HG02678 (cell line): Measurements from ENCODE around the gene SLC19A1.

Experiments used
- ATAC-seq: cut with Tn5 transposase; IDR thresholded peaks from one replicate; pipeline ENCODE4 v1.9.1; 2021; ENCODE audit warnings: mild to moderate bottlenecking, moderate library complexity; ENCODE audit not compliant: unreplicated experiment

The SLC19A1 gene

DNA sequence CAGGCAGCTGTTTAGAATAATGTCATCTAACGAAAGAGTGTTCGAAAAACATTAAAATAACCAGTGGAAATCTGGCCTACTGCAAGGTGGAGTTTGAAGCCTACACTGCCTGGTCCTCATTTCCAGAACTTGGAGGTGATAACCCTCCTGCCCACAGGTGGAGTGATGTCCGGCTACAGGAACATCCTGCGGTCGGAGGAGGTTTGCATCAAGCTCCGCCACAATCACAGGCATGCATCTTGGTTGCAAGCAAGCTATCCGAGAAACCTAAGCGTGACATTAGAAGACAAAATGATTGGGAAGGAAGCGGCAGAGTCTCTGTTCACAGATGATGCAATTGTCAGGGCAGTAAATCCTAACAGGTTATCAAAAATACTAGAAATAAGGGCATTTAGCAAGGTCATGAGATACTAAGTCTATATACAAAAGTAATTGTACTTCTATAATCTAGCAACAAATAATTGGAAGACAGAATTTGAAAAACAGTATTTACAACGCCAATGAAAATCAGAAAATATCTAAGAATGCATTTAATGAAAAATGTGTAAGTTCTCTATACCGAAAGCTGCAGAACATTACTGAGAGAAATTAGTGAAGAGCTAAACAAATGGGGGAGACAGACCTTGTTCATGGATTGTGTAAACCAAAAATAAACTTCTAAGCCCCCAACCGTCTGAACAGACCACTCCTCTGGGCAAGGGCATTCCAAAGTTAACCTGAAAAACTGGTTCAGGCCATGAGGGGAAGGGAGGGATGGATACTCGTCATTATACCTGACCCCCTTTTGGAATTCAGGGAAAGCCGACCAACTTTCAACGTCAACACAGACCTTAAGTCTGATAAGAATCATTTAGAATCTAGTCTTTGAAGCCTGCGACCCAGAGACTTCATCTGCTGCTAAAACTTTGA, 4.7 kb upstream of the SLC19A1 start:
- no peak for ATAC-seq

DNA sequence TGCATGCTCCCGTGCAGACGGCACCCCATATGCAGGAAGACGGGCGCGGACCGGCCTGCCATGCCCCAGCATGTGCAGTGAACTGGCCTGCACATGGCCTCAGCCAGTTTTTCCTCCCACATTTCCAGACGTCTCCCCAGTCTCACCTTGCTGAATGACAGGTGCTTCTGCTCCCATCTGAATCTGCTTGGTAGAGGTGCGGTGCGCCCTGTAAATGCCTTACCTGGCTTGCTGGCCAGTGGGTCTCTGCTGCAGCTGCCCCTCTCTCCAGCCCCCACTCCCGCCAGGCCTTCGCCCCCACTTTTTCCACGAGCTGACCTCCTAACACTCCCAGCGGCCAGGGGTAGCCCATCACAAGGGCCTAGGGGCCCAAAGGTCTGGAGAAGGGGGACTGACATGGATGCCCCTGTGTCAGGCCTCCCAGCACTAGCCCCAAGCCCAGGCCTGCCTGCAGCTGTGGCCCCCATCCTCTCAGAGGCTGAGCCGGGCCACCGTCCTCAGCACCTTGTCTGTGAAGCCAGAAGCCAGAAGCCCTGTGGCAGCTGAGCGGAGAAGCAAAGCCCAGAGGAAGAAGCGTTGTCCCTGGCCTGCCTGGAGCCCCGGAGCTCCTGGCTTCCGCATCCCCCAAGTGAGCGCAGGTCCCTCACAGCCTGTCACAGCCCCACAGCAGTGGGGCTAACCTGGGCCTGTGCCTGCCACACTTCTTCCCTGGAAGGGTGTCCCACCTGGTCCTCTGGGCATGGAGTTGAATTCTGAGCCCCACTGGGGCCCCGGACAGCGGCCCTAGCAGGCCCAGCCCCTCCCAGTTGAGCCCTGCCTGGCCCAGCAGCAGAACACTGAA, 3.7 kb upstream of the SLC19A1 start:
- no peak for ATAC-seq

DNA sequence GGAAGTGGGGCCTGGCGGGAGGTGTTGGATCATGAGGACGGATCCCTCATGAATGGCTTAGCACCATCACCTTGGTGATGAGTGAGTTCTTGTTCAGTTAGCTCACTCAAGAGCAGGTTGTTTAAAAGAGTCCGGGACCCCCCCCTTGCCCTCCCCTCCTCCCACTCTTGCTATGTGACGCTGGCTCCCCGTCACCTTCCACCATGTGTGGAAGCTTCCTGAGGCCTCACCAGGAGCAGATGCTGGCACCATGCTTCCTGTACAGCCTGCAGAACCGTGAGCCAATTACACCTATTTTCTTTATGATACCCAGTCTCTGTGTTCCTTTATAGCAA, 3.0 kb upstream of the SLC19A1 start:
- no peak for ATAC-seq

DNA sequence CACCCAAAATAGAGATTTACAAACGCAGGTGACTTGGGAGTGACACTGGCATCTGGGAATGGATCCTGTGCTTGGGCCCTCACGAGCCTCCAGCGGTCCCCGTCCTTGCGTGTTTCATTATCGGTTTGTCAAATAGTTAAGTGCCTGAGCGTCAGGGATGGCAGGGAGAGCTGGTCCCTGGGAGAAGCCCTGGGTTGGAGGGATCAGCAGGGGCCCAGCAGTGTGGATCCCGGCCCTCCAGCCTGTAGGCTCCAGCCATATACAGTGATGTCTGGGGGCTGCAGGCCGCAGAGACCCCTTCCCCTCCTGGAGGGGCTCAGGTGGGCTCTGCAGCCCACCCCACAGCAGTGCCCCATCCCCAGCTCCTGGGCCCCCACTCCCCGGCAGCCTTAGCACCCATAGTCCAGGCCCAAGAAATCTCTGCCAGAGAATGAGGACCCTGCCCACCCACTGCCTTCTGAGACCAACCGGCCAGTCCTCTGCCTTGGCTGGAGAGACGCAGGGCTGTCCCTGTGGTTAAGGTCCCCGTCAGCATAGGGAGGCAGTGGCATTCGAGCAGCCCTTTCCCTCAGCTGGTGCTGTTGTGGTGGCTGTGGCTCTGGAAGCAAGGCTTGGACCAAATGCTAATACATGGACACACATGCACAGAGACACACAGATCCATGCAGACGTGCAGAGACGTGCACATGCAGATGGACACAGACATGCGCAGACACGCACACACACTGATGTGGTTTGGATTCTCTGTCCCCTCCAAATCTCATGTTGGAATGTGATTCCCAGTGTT, 2.4 kb upstream of the SLC19A1 start:
- no peak for ATAC-seq

DNA sequence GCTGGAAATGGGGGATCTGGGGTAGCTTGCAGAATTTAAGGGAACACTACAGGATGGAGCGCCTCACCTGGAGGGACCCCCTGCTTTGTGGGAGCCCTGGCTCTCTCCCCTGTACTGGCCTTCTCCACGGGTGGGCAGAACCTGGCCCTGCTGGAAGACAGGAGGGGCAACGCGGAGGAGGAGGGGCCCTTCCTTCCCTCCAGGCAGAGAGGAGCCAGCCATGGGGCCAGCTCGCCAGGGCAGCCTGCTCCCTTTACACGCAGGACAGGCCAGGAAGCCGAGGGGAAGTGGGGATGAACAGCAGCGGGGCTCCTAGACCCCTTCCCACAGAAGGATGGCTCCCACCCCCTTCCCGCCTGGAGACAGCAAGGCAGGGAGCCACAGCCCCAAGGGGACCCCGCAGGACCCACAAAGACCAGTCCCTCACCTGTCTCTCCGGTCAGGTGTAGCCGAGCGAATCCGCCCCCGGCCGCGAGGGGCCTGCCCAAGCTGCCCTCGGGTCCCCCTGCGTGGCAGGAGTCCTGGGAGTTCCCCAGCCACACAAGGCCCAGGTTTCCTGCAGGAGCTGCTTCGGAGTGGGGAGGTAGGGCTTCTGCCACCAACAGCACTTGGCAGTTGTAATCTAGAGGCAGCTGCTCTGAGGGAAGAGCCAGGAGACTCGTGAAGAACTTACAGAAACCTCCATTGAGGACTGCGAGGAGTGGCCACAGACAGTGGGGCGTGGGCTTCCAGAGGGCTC, 1.6 kb upstream of the SLC19A1 start:
- ATAC-seq: no peak

DNA sequence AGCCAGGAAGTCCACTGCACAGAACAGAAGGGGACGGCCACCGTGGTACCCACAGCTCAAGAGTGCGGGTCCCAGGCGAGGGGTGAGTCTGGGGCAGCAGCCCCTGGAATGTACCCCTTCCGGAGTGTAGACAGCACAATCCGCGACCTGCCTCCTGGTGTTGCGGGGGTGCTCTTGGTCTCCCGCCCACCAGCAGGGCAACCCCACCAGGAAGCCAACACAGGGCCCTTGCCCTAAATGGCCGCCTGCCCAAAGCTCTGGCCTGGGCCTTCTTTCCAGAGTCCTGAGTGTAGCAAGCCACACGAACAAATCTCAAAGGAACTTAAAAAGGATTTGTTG, 1.1 kb upstream of the SLC19A1 start:
- ATAC-seq: no peak

DNA sequence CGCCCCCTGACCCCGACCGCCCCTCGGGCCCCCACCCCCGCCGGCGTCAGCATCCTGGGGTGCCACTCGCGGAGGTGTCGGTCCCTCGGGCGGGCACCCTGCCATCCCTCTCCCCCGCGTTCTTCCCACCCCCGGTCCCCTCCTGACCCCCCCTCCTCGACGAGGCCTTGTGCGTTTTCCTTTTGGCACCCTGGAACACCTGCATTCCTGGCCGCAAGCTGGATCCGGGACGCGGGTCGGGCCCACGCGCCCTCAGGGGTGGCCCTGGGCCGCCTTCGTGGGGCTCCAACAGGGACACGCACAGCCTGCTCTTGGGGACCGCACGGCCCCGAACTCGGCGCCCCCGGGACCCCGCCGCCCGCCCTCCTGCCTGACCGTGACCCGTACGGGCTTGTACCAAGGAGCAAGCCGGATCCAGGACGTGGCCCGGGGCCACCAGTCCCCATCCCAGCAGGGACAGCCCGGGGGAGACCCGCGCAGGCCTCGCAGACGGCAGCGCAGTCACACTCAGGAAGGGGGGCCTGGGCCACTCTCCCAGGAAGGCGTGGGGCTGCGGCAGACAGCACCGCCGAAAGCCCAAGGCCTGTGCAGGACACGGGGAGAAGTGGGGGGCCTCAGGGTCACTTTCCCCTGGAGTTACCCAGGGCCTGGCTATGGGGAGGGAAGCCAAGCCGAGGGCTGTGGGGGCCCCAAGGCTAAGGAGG, 579 bp upstream of the SLC19A1 start:
- no peak for ATAC-seq

DNA sequence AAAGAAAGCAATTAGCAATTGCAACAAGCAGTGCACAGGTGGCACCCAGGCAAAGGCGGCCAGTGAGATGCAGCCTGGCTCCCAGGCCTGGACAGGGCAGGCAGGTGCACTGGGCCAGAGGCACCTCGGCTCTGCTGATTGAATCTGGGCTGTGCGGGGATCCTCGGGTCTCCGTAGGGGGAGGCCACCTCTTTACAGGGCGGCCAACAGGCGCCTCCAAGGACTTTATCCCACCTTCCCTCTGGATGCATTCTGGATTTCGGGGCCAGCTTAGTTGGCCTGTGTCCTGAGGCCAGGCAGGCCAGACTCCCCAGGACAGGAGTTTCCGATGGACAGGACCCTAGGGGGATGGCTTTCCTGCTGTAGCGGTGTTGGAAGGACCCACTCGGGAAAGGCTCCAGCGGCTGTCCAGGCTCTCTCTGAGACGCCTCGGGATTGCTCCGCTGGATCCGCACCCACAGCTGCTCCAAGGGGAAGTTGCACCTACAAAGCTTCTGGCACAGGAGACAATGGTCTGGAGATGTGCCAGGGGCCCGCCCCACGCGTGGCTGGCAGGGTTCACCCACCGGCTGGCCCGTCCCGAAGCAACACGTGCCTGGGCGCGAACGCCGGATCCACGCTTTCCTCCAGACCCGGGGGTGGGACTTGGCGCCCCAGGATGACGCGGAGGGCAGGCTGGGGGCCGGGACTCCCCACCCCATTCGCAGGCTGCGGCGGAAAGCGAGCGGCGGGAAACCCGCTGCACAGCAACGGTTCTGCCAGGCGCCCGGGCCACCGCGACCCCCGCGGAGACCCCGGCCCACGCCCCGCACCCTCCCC, 810 bp downstream of the SLC19A1 start:
- ATAC-seq: peak; percentile 52

DNA sequence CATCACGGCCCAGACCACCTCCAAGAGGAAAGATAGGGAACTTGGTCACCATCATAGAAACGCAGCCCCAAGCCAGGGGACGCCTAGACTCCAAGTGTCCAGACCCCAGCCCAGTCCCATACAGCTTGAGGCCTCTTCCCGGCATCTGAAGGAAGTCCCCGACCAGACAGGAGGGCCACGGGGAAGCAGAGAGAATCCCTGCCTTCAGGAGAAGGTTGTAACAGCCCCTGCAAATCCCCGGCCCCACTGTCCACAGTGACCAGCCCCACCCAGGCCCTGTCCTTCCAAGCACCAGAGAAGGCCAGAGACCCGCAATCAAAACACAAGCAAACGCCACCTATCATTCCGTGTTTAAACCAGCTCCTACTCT, 1.7 kb downstream of the SLC19A1 start:
- no peak for ATAC-seq

DNA sequence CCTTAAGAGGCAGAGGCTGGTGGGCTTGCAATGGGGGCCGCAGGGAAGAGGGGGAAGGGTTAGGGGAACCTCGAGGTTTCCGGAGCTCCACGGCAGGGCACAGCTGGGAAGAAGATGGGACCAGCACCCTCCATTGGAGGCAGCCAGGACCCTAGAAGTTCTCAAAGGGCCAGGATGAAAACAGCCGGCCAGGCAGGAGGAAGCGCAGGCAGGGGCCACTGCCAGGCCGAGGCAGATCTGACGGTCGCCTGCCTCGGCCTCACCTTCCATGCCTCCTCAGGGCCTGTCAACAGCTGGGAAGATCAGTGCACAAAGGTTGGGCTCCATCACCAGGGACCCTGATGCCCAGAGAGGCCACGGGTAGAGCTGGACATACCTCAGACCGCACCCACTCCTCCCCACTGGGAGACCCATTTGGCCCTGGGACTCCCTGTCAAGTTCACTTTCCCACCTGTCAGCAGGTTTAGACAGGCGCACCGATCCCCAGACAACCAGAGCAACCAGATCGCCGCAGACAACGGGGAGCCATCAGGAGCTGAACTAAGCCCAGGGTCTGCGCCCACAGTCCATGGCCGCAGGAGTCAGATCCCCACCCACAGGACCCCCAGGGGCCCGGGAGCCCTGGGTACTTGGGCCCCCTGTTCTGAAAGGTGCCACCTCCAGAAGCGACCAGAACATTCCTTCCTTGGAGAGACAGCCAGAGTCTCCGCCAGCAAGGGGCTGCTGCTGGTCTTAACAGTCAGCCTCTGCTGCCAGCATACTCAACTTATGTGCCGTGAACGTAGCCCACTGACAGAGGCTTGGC, 2.2 kb downstream of the SLC19A1 start:
- no peak for ATAC-seq

DNA sequence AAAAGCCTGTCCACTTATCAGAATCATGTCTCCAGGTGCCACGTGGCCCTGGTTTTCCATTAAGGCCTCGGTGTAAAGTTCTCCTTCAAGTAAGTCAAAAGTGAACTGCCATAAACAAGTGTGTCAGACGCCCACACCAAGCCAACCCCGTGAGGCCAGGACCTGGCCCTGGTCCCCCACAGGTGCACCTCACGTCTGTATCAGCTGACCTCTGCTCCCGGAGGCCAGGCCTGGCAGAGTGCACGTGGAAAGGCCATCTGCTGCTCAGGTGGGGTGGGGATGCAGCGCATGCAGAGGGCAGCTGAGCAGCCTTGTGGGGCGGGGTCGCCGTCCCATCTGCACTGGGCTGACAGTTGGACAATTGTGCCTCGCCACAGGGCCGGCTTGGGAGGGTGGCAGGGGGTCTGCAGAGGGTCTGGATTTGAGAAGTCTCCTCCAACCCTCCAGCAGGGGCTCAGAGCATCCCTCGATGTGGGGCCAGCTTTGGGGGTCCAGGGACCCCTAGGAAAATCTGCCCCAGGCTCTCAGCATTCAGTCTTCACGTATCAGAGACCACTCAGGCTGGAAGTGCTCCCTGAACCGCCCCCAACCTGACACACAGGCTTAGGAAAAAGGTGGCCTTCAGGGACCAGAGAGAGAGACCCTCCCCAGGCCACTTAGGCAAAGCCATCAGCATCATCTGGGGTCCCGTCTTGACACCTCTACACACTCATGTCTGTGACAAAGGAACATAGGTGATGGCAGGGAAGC, 3.0 kb downstream of the SLC19A1 start:
- no peak for ATAC-seq

DNA sequence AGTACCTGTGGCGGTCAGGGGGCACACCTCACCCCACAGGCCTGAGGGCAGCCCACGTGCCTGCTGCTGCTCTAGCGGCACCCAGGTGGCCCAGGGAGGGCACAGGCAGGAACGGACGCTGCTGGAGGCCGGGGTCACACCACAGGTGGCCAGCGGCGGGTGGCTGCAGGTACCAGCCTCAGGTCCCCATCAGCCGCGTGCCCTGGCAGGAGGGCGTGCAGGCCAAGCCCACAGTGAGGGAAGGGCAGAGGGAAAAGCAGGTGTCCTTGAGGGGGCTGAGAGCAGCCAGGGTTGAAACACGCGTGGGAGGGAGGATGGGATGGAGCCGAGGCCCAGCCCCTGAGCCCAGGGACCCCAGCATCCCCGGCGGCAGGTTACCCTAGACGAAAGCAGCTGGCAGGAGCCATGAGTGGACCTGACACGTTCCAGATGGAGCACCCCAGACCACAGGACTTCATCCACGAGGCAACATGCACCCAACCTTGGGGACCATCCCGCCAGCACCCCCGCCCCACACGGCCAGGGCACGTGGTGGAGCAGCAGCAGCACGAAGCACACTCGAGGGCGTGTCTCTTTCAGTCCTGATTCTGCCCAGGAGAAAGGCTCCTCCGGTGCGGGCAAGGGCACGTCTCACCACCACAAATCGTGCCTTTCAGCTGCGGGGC, 3.7 kb downstream of the SLC19A1 start:
- no peak for ATAC-seq

DNA sequence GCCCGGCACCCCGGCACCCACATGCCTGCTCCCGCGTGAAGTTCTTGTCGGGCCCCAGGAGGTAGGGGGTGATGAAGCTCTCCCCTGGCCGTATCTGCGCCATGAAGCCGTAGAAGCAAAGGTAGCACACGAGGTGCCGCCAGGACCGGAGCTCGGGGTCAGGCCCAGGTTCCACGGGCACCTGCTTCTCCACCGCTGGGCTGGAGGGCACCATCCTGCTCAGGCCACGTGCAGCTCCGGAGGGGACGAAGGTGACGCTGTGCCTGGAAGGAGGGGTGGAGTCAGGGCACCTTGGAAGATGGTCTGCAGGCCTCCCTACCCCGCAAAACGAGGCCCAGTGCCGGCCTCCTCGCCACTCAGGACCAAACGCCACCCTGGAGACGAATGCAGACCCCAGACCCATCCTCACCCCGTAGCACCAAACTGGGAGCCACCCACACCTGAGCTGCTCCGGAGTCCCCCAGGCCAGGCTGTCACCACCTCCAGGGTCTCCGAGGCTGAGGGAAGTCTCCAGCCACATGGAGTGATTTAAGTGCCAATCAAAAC, 4.4 kb downstream of the SLC19A1 start:
- no peak for ATAC-seq

DNA sequence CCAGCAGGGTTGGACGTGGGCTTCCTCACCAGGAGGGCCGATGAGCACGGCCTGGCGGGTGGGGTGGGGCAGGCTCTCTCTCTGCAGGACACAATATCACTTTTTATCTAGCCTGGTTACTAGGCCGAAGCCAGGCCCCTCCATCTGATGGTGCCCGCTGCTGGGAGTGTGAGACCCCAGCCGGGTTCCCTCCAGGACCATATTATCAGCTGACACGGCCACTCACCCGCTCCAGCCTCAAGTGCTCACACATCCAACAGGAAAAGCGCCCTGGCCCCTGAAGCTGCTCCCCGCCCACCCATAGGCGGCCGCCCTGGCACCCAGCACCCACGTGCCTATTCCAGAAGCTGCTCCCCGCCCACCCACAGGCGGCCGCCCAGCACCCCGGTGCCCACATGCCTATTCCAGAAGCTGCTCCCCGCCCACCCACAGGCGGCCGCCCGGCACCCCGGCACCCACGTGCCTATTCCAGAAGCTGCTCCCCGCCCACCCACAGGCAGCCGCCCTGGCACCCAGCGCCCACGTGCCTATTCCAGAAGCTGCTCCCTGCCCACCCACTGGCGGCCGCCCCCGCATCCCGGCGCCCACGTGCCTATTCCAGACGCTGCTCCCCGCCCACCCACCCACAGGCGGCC, 5.0 kb downstream of the SLC19A1 start:
- no peak for ATAC-seq

DNA sequence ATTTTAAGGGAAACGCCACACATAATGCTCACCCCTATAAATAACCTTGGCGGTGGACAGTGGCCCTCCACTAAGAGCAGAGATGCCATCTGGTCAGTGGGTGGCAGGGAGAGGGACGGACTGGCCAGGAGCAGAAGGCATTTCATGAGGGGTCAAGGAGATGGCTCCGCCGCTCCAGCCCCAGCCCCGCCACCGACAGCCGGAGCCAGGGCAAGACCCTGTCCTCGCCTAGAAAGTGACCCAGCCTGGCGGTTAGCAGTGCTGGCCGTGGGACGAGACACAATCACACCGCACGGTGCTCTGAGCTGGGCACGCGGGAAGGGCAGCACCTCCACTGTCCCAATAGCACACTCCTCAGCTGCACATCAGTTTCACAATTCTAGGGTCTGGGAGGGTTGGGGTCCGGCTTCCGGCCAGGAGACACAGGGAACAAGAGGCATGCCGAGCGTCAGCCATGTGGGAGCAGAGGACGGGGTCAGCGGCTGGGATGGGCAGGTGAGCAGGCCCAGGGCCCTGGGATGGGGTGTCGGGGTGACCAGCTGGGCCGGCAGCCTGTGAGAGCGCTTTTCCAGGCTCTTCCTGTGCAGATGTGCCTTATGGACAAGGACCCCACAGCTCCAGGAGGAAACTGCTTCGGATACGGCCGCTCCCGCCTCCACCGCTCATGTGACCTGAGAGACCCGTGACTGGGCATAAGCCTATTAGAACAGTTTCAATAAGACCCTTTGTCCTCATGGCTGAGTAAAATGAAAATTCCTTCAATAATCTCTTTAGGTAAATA, 5.7 kb downstream of the SLC19A1 start:
- ATAC-seq: no peak
